Panc1 (cell line): Measurements from ENCODE around the gene KIR3DL3.

Experiments
- POLR2AphosphoS5 ChIP-seq: IDR thresholded peaks from 2 replicates; pipeline ENCODE4 v1.6.1; 2012; ENCODE audit warnings: mild to moderate bottlenecking, low read depth, low read length, moderate library complexity
- SIN3A ChIP-seq: IDR thresholded peaks from 2 replicates; pipeline ENCODE4 v1.6.1; 2012; ENCODE audit warnings: low read depth, mild to moderate bottlenecking, low read length, moderate library complexity, borderline replicate concordance; ENCODE audit not compliant: insufficient read depth
- TCF7L2 ChIP-seq: IDR thresholded peaks from 2 replicates; pipeline ENCODE4 v1.6.1; 2011; ENCODE audit warnings: mild to moderate bottlenecking, low read depth, low read length, inconsistent platforms
- TF ChIP-seq, protein P1 (sequence below), 2 experiments: IDR thresholded peaks; 2 replicates each; pipeline ENCODE4 v1.6.1; 2011 to 2012; ENCODE audit warnings: low read depth in 2 of 2, control low read depth in 1 of 2, low read length in 1 of 2, mild to moderate bottlenecking in 1 of 2, moderate library complexity in 1 of 2; ENCODE audit not compliant: insufficient read depth in 1 of 2
- TF ChIP-seq, protein P2 (sequence below): fragments of 450-650 bp; IDR thresholded peaks from 2 replicates; pipeline ENCODE4 v1.5.1; 2017; ENCODE audit warnings: mild to moderate bottlenecking

DNA sequence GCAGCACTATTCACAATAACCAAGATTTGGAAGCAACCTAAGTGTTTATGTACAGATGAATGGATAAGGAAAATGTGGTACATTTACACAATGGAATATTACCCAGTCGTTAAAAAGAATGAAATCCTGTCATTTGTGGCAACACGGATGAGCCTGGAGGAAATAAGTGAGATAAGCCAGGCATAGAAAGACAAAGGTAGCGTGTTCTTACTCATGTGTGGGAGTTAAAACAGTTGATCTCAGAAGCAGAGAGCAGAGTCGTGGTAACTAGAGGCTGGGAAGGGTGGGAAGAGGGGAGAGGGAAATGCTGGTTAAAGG is 32.0 kb upstream of the KIR3DL3 start:
- TF ChIP-seq, protein P1, sequence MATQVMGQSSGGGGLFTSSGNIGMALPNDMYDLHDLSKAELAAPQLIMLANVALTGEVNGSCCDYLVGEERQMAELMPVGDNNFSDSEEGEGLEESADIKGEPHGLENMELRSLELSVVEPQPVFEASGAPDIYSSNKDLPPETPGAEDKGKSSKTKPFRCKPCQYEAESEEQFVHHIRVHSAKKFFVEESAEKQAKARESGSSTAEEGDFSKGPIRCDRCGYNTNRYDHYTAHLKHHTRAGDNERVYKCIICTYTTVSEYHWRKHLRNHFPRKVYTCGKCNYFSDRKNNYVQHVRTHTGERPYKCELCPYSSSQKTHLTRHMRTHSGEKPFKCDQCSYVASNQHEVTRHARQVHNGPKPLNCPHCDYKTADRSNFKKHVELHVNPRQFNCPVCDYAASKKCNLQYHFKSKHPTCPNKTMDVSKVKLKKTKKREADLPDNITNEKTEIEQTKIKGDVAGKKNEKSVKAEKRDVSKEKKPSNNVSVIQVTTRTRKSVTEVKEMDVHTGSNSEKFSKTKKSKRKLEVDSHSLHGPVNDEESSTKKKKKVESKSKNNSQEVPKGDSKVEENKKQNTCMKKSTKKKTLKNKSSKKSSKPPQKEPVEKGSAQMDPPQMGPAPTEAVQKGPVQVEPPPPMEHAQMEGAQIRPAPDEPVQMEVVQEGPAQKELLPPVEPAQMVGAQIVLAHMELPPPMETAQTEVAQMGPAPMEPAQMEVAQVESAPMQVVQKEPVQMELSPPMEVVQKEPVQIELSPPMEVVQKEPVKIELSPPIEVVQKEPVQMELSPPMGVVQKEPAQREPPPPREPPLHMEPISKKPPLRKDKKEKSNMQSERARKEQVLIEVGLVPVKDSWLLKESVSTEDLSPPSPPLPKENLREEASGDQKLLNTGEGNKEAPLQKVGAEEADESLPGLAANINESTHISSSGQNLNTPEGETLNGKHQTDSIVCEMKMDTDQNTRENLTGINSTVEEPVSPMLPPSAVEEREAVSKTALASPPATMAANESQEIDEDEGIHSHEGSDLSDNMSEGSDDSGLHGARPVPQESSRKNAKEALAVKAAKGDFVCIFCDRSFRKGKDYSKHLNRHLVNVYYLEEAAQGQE (IDR thresholded peaks at IDR 0.05; ENCODE audit: insufficient read depth in 1 of 2, low read depth in 2 of 2, low read length in 1 of 2): no peak
- TF ChIP-seq, protein P2, sequence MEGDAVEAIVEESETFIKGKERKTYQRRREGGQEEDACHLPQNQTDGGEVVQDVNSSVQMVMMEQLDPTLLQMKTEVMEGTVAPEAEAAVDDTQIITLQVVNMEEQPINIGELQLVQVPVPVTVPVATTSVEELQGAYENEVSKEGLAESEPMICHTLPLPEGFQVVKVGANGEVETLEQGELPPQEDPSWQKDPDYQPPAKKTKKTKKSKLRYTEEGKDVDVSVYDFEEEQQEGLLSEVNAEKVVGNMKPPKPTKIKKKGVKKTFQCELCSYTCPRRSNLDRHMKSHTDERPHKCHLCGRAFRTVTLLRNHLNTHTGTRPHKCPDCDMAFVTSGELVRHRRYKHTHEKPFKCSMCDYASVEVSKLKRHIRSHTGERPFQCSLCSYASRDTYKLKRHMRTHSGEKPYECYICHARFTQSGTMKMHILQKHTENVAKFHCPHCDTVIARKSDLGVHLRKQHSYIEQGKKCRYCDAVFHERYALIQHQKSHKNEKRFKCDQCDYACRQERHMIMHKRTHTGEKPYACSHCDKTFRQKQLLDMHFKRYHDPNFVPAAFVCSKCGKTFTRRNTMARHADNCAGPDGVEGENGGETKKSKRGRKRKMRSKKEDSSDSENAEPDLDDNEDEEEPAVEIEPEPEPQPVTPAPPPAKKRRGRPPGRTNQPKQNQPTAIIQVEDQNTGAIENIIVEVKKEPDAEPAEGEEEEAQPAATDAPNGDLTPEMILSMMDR: no peak
- TF ChIP-seq POLR2AphosphoS5: no peak
- TF ChIP-seq SIN3A: no peak
- TF ChIP-seq TCF7L2: no peak
